ENCODE data around the gene PTPRA.

The PTPRA gene

DNA sequence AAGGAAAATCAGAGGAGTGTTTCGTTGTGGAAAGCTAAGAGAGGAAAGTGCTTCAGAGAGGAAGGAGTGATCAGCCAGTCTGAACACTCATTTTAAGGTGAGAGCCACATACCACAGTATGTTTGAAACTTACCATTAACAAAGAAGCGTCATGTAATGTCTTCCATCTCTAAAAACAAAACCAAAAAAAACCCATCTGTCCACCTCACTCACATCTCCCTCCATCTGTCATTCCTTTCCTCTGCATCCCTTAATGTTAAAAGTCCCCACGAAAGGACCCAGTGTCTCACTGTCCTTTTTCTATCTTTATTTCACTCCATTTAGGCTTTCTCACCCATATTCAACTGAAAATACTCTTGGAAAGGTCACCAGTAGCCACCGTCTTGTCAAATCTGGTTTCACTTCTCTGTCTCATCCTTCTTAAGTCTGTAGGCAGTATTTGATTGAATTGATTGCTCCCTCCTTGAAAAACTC, 110.8 kb downstream of the PTPRA start:
- no peak for TF ChIP-seq BACH2 (CRISPR knock-in tag; IDR thresholded peaks at IDR 0.05; ENCODE audit: borderline replicate concordance)
- TF ChIP-seq OSR1 (CRISPR knock-in tag; IDR thresholded peaks at IDR 0.05) = no peak
- TF ChIP-seq TSHZ2 (CRISPR knock-in tag; IDR thresholded peaks at IDR 0.05) = no peak
- no peak for TF ChIP-seq SNAI2 (CRISPR knock-in tag; IDR thresholded peaks at IDR 0.05)
- no peak for TF ChIP-seq TCF4 (CRISPR knock-in tag; IDR thresholded peaks at IDR 0.05; ENCODE audit: borderline replicate concordance)
- no peak for ATAC-seq

GRCh38 chr20:2984956-2985661, 111.8 kb downstream of the PTPRA start:
- ATAC-seq = peak; percentile 74
- no peak for TF ChIP-seq ARNTL (CRISPR knock-in tag; IDR thresholded peaks at IDR 0.05; ENCODE audit: borderline replicate concordance, low read depth)
- TF ChIP-seq, protein P1, sequence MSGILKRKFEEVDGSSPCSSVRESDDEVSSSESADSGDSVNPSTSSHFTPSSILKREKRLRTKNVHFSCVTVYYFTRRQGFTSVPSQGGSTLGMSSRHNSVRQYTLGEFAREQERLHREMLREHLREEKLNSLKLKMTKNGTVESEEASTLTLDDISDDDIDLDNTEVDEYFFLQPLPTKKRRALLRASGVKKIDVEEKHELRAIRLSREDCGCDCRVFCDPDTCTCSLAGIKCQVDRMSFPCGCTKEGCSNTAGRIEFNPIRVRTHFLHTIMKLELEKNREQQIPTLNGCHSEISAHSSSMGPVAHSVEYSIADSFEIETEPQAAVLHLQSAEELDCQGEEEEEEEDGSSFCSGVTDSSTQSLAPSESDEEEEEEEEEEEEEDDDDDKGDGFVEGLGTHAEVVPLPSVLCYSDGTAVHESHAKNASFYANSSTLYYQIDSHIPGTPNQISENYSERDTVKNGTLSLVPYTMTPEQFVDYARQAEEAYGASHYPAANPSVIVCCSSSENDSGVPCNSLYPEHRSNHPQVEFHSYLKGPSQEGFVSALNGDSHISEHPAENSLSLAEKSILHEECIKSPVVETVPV (CRISPR knock-in tag; IDR thresholded peaks at IDR 0.05) = no peak
- no peak for TF ChIP-seq RARB (CRISPR knock-in tag; IDR thresholded peaks at IDR 0.05)
- no peak for TF ChIP-seq TCF4 (CRISPR knock-in tag; IDR thresholded peaks at IDR 0.05; ENCODE audit: borderline replicate concordance)
- no peak for TF ChIP-seq TSHZ2 (CRISPR knock-in tag; IDR thresholded peaks at IDR 0.05)
- no peak for TF ChIP-seq ZNF565 (CRISPR knock-in tag; conservative IDR thresholded peaks at IDR 0.05; ENCODE audit: low read depth)
- TF ChIP-seq, protein P2, sequence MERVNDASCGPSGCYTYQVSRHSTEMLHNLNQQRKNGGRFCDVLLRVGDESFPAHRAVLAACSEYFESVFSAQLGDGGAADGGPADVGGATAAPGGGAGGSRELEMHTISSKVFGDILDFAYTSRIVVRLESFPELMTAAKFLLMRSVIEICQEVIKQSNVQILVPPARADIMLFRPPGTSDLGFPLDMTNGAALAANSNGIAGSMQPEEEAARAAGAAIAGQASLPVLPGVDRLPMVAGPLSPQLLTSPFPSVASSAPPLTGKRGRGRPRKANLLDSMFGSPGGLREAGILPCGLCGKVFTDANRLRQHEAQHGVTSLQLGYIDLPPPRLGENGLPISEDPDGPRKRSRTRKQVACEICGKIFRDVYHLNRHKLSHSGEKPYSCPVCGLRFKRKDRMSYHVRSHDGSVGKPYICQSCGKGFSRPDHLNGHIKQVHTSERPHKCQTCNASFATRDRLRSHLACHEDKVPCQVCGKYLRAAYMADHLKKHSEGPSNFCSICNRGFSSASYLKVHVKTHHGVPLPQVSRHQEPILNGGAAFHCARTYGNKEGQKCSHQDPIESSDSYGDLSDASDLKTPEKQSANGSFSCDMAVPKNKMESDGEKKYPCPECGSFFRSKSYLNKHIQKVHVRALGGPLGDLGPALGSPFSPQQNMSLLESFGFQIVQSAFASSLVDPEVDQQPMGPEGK (CRISPR knock-in tag; IDR thresholded peaks at IDR 0.05; ENCODE audit: borderline replicate concordance) = no peak
- TF ChIP-seq ZFP3 (CRISPR knock-in tag; IDR thresholded peaks at IDR 0.05) = no peak
- no peak for TF ChIP-seq GLIS3 (CRISPR knock-in tag; IDR thresholded peaks at IDR 0.05)
- no peak for TF ChIP-seq TOX (CRISPR knock-in tag; IDR thresholded peaks at IDR 0.05; ENCODE audit: borderline replicate concordance)
- no peak for TF ChIP-seq OSR1 (CRISPR knock-in tag; IDR thresholded peaks at IDR 0.05)
- no peak for TF ChIP-seq SNAI2 (CRISPR knock-in tag; IDR thresholded peaks at IDR 0.05)
- no peak for TF ChIP-seq ZNF8 (CRISPR knock-in tag; IDR thresholded peaks at IDR 0.05)
- TF ChIP-seq BACH2 (CRISPR knock-in tag; IDR thresholded peaks at IDR 0.05; ENCODE audit: borderline replicate concordance) = no peak
- no peak for TF ChIP-seq PPARA (CRISPR knock-in tag; IDR thresholded peaks at IDR 0.05; ENCODE audit: borderline replicate concordance)

DNA sequence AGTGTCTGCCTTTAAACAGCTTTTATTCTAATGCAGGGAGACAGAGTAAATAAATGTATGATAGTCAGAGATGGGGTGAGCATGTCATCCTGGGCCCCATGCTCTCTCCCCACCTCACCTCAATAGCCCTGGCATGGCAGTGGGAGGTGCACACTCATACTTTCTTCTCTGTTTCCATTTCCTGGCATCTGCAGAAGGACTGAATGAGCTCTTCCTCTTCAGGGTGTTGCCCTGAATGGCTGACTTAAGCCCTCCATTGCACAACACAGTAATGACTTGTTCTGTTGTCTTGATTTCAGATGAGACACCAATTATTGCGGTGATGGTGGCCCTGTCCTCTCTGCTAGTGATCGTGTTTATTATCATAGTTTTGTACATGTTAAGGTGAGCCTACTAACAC, 113.2 kb downstream of the PTPRA start:
- no peak for ATAC-seq
- TF ChIP-seq SNAI2 (CRISPR knock-in tag; IDR thresholded peaks at IDR 0.05) (no peak), ZFP30 (CRISPR knock-in tag; IDR thresholded peaks at IDR 0.05) (no peak), BACH2 (CRISPR knock-in tag; IDR thresholded peaks at IDR 0.05; ENCODE audit: borderline replicate concordance) (no peak), TOX (CRISPR knock-in tag; IDR thresholded peaks at IDR 0.05; ENCODE audit: borderline replicate concordance) (no peak), POU6F1 (CRISPR knock-in tag; IDR thresholded peaks at IDR 0.05; ENCODE audit: borderline replicate concordance, low read depth) (no peak)
- TF ChIP-seq, protein P1 (CRISPR knock-in tag; IDR thresholded peaks at IDR 0.05) = no peak

Data from SK-N-SH treated with all-trans-retinoic acid at 6 μM for 48 hours (cell line).